SKM-1 treated with dmso at 0.1 percent for 144 hours (cell line): ENCODE measurements around the gene FITM1.

Source experiments
- DNase-seq: peaks from one replicate; lab custom pipeline; 2025; ENCODE audit not compliant: unreplicated experiment; lab: John Stamatoyannopoulos, UW

The FITM1 gene

DNA sequence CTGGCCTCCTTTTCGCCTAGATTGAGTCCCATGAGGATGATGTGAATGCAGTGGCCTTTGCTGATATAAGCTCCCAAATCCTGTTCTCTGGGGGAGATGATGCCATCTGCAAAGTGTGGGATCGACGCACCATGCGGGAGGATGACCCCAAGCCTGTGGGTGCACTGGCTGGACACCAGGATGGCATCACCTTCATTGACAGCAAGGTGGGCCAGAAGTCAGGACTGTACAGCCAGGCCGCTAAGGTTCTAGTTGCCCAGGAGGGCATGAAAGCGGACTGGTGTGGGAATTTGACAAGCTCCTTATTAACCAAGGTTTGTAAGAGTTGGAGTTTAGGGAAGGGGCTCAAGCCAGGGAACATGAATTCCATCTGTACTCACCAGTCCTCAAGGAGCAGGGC is 10.8 kb upstream of the FITM1 start:
- DNase-seq, result no peak

DNA sequence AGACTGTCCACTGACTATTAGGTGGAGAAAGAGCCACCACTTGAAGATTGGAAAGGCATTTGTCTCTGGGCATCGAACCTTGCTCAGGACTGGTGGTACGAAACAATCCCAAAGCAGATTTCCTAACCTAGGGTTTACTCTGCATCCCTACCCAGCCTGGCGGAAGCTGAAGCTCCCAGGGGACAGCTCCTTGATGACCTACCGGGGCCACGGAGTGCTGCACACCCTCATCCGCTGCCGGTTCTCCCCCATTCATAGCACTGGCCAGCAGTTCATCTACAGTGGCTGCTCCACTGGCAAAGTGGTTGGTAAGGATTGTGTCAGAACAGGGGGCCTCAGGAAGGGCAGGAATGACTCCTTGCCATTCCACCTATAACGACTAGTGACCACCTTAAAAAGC is 9.2 kb upstream of the FITM1 start:
- no peak for DNase-seq

DNA sequence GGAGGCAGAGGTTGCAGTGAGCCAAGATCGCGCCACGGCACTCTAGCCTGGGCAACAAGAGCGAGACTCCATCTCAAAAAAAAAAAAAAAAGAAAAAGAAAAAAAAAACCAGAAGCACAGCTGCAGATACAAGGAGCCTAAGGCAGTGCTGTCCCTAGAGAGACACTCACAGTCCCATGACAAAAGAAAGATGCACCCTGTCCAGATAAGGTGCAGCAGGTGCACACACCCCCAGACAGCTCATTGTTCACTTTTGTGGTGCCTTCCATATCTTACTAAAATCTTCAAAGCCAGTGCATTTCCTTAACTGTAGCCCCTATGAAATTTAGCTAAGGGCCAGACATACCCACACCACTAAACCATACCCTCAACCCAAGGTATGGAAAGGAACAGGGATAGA is 8.0 kb upstream of the FITM1 start:
- no peak for DNase-seq

DNA sequence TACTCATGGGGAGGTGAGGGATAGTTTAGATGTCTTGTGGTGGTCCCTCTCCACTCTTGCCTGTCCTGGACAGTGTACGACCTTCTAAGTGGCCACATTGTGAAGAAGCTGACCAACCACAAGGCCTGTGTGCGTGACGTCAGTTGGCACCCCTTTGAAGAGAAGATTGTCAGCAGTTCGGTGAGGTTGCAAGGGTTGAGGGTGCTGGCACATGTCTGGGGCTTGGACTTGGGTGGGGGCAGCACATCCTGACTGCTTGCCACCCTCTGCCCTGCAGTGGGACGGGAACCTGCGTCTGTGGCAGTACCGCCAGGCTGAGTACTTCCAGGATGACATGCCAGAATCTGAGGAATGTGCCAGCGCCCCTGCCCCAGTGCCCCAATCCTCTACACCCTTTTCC is 7.6 kb upstream of the FITM1 start:
- no peak for DNase-seq

DNA sequence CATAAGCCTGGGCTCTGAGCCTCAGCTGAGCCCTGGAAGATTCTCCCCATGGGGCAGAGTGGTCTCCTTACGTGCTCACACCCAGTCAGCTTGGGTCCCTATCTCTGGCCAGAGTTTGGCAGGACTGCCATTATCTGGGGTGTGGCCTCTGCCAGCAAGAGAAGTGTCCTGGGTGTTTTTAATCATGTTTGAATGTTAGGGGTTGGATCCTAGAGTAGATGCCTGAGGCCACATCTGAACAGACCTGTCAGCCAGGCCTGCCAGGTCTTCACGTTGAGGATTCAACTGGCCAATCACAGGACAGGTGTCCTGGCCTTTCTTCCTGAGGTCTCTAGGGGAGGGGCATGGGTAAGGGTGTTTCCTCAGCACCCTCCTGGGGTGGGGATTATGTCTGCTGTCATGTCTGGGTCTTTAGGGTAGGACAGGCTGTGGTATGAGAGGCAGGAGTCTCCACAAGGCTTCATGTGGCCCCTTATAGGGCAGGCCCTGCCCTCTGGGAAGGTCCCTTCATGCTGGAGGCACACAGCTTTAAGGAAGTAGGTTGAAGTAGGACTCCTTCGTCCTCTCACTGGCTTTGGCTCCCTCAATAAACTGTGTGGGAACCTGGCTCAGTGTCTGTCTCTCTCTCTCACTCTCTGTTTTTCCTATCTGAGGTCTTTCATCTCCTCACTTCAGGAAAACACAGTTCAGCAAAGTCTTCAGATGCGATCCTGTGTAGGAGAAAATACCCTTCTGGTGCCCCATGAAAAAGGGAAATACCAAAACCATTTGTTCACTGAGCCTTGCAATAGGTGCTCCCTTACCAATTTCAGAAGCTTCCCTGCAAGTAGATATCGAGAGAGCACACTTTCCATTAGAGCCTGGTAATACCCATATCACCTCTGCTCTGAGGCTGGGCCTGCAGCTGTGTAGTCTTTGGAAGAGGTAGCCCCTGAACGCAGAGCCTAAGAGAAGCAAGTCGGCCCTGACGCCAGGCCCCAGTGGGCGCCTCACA is 6.7 kb upstream of the FITM1 start:
- DNase-seq, result no peak

DNA sequence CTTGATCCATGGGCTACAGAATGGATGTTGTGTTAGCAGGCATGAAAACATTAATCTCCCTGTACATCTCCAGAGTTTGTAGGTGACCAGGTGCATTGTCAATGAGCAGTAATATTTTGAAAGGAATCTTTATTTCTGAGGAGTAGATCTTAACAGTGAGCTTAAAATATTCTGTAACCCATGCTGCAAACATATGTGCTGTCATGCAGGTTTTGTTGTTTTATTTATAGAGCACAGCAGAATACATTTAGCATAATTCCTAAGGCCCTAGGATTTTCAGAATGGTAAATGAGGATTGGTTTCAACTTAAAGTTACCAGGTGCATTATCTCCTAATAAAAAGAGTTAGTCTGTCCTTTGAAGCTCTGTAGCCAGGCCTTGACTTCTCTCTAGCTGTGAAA is 3.5 kb upstream of the FITM1 start:
- no peak for DNase-seq

DNA sequence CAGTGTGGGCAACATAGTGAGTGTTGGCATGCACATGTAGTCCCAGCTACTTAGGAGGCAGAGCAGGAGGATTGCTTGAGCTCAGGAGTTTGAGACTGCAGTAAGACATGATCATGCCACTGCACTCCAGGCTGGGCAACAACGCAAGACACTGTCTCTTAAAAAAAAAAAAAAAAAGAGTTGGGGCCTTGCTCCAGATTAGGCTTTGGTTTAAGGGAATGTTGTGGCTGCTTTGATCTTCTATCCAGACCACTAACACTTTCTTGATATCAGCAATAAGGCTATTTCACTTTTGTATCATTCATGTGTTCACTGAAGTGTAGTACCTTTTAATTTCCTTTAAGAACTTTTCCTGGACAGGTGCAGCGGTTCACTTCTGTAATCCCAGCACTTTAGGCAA is 2.8 kb upstream of the FITM1 start:
- DNase-seq, result no peak

DNA sequence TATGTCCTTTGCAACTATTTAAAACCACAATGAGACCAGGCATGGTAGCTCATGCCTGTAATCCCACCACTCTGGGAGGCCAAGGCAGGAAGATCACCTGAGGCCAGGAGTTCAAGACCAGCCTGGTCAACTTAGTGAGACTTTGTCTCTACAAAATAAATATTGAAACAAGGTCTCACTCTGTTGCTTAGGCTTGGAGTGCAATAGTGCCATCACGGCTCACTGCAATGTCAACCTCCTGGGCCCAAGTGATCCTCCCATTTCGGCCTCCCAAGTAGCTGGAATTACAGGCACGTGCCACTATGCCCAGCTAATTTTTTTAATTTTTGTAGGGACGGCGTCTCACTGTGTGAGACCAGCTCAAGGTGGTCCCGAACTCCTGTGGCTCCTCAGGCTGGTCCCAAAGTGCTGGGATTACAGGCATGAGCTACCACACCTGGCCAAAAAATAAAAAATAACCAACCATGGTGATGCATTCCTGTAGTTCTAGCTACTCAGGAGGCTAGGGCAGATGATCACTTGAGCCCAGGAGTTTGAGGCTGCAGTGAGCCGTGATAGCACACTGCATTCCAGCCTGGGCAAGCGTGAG is 955 bp upstream of the FITM1 start:
- no peak for DNase-seq

DNA sequence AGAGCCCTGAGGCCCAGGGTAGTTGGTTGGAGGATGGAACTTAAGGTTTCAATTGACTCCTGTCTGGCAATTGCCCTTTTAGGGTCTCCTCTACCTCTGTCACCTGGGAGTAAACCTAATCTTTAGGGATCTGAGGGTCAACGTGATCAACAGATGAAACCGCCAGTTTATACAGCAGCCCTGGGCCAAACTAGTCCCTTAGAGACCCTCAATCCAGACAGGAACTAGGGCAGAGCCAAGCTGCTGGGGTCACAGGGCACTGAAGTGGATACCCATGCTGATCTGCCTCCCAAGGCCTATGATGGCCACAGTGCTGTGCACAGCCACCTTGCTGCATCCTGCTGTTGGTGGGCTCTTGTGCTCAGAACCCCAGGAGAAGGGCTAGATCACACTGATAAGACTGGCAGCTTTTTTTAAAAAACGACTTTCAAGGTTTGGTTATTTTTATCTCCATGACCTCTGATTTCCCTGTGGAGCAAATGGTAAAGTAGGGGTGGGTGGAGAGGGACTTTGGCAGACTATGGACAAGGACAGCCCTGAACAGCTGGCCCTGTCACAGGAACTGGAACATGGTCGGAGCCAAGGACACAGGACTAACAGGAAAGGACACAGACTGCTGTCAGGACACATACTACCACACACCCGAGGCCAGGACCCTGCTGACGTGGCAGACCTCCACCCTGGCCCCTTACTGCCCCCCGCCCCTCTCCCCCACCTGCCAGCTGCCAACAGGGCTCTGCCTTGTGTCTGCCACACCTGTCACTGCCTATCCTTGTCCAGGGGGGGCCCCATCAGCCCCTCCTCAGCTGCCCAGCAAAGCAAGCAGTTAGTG is 474 bp downstream of the FITM1 start:
- DNase-seq, result no peak

DNA sequence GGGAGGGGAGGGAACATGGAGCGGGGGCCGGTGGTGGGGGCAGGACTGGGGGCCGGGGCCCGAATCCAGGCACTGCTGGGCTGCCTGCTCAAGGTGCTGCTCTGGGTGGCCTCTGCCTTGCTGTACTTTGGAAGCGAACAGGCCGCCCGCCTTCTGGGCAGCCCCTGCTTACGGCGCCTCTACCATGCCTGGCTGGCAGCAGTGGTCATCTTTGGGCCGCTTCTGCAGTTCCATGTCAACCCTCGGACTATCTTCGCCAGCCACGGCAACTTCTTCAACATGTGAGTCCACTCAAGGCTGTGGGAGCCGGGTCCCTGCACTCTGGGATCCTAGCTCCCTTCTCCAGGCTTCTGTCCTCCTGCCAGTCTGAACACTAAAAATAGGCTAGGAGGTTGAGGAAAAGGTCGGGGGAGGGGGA is 1.1 kb downstream of the FITM1 start:
- no peak for DNase-seq

DNA sequence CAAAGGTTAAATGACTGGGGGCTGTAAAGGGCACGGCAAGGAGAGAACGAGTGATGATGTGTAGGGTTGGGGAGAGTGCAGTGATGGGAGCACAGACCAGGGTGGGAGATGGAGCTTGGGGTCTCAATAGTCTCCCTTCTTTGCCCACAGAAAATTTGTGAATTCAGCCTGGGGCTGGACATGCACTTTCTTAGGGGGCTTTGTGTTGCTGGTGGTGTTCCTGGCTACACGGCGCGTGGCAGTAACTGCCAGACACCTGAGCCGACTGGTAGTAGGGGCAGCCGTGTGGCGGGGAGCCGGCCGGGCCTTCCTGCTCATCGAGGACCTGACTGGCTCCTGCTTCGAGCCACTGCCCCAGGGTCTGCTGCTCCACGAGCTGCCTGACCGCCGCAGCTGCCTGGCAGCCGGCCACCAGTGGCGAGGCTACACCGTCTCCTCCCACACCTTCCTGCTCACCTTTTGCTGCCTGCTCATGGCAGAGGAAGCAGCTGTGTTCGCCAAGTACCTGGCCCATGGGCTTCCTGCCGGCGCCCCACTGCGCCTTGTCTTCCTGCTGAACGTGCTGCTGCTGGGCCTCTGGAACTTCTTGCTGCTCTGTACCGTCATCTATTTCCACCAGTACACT is 1.7 kb downstream of the FITM1 start:
- DNase-seq, result no peak

DNA sequence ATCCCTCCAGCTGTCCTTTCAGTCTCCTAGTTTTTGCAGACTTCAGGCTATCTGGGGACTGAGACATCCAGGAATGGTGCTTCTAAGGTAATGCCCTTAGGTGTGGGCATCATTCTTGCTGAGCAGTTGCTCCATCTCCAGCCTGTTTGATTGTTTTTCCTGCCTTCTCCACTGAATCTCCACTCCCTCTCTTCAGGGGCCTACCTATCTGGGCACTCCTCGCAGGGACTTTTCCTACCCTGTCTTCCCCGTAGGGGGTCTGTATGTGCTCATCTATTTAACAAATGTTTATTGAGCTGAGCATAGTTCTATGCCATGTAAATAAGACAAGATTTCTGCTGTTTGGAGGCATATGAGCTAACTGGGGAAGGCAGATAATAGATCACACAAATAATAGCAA is 2.5 kb downstream of the FITM1 start:
- no peak for DNase-seq

DNA sequence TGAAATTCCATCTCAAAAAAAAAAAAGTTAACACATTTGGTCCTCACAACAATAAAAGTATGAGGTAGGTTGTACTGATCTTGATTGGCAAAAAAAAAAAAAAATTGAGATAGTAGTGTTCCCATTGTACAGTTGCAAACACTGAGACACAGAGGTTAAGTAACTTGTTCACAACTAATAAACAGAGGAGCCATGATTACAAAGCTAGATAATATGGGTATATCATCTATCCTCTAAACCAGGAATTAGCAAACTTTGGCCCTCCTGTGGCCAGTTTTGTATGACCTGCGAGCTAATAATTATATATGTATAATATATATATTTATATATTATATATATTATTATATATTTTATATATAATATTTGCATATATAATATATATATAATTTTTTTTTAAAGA is 3.3 kb downstream of the FITM1 start:
- DNase-seq, result no peak

DNA sequence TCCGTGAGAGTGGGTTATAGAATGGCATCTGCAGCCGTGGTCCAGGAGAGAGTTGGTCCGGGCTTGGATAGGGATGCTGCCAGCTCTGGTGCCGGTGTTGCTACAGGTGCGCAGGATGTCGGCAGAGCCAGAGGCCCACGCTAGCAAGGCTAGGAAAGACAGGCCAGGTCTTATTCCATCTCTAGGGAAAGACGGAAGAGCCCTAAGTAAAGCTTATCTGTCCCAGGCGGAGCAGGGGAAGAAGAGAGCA is 5.0 kb downstream of the FITM1 start:
- DNase-seq, result no peak

DNA sequence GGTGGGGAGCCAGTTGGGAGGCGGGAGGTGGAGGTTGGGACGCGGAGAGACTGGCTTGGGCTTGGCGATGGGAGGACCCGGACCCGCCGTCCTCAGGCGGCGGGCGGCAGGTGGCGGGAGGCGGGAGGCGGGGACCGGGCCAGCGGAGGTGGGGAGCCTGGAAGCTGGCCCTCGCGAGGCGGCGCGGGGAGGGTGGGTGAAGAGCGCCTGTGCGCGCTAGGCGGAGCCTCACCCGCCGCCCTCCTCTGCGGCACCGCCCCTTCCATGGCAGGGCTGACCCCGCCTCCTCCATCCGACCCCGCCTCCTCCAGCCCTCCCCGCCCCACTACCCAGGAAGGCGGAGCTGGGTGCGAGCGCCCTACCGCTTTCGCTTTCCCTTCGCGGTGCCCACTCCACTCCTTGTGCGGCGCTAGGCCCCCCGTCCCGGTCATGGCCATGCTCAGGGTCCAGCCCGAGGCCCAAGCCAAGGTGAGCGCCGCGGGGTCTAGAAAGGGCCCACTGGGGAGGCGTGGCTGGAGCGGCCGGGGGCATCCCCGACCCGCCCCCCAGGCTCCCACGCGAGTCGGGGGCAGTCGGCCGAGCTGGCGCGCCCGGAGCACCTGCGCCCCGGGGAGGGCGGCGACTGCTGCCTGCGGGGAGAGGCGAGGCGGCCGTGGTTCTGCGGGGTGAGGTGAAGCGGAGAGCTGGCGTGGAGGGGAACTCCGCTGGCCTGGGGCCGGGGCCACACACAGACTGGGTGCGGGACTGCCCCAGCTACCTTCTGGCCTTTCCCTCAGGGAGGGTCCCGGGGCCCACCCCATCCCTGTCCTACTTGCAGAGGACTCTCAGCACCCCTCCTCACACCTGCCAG is 5.6 kb downstream of the FITM1 start, which contains the start of gene PSME1:
Gene PSME1 (plus strand): TSS at position 361 of the 850 bp plus-strand sequence. CDS start 69 bp downstream, at position 430.
- DNase-seq, result peak; percentile 54

DNA sequence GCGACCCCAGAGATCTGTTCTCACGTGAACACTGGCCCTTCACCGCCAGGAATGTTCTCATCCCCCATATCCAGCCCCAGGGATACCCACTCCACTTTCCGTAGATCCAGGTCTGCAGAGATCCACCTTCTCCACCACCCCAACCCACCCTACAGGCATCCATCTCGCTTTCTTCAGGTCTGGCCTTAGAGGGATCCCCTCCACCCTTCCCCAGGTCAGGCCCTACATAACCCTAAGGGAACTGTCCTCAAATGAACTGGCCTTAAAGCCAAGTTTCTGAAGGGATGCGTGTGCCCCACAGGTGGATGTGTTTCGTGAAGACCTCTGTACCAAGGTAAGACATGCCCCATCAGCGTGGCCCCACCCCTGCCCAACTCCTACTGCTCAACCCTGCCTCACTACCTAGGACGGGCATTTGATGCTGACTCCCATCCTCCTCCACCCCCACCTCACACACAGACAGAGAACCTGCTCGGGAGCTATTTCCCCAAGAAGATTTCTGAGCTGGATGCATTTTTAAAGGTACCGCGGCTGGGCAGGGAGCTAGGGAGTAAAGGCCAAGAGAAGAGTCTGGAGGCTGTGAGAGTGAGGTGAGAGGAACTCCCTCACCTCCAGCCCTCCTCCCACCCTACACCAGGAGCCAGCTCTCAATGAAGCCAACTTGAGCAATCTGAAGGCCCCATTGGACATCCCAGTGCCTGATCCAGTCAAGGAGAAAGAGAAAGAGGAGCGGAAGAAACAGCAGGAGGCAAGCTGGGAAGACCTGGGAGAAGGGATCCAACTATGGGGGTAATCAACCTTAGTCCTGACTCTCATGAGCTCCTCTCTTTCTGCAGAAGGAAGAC is 6.4 kb downstream of the FITM1 start:
- DNase-seq, result no peak

DNA sequence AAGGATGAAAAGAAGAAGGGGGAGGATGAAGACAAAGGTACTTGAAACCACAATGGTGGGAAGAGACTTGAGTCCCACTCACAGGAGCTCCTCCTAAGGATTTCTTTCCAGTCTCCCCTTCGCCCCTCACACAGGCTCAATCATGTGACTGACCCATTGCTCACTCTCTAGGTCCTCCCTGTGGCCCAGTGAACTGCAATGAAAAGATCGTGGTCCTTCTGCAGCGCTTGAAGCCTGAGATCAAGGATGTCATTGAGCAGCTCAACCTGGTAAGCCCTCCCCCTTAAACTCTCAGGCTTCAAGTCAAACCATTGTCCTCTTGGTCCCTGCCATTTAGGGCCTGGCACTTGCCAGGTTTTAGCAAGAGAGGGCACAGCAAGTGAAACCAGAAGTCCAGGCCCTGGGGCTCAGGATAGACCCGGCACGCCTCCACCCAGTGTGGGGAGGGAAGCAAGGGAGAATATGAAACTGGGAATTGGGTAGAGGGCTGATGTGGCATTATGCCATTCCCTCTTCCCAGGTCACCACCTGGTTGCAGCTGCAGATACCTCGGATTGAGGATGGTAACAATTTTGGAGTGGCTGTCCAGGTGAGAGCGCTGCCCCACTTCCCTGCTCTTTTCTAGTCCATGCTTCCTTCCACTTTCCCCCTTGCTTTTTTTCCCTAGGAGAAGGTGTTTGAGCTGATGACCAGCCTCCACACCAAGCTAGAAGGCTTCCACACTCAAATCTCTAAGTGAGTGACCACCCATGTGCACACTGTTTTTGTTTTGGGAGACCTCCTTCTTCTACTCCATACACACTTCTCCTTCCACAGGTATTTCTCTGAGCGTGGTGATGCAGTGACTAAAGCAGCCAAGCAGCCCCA is 7.3 kb downstream of the FITM1 start:
- no peak for DNase-seq

DNA sequence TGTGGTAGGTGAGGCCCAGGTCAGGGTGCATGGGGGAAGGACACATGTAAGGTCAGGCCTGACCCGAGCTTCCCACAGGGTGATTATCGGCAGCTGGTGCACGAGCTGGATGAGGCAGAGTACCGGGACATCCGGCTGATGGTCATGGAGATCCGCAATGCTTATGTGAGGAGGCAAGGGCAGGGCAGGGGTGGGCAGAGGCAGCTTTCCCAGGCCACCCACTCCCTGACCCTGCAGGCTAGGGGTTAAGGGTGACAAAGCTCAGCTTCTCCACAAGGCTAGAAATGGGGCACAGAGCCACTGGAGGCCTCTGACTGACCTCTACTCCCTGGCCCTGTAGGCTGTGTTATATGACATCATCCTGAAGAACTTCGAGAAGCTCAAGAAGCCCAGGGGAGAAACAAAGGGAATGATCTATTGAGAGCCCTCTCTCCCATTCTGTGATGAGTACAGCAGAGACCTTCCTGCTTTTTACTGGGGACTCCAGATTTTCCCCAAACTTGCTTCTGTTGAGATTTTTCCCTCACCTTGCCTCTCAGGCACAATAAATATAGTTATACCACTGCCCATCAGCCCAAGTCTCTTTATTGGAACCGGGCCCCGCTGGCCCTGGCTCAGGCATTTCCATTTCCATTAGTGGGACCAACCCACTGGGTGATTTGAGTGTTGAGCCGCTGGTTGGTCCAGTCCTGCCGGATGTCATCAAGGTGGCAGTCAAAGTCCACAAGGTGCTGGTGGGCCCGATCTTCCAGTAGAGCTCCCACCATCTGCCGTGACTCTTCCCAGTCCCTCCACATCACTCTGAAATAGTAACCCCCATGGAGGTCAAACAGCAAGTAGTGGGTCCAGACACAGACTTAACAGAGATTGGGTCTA is 8.2 kb downstream of the FITM1 start:
- no peak for DNase-seq
